ENCODE data around the gene COG7. TPM values are rescaled to one million over a fixed set of nuclear protein-coding genes. Genes with fewer than 3 reads are reported as not detected.
"Not testable (repeated sequence)": the region's sequence is repeated elsewhere in the genome, so short reads cannot be mapped to it uniquely, and the experiment has no call there.

COG7 gene
- total RNA-seq, 2 experiments from 2014 or later, result 20.0 to 21.5 TPM

DNA sequence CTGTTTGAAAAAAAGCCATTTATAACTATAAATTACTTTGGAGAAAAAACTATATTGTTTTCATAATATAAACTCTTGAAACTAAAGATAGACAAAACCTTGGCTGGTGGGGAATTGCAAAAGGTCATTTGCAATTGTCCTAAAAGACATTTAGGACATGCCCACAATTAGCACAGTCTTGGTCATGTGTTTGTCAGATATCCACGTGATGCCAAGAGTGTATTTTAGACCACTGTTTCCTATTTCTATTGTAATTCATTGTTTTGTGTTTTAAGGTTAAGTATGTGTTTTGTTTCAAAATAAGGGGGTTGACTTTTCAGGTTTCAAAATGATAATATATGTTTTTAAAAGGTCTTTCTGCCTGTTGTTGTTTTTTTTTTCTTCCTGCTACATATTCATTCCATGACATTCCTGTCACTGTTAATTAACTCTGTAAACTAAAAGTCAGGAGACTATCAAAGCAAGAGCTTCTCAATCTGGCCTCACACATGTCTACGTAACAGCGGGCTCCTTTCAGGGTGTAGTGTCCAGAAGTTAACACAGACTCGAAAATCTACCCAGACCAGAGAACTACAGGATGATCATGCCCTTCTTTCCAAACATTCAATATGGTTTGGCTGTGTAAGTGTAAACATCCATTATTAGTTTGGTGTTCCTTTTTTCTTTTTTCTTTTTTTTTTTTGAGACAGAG, 58.7 kb downstream of the COG7 start:
- ChIA-PET CTCF (no interaction called here), POLR2A (no interaction called here)
- DNase-seq, result no peak
- H3K27me3 Mint-ChIP-seq (ENCODE audit: low read depth), result no peaks in the 10 kb centered on the region
- peaks cover 7% of the 10 kb centered on the region for H3K36me3 Mint-ChIP-seq (ENCODE audit: low read depth)
- no peak overlapping the region for H3K27ac Mint-ChIP-seq
- H3K9me3 Mint-ChIP-seq (ENCODE audit: insufficient read depth), result no peaks in the 10 kb centered on the region
- no peak for ATAC-seq
- H3K4me1 Mint-ChIP-seq (ENCODE audit: low read depth), result no peaks in the 10 kb centered on the region
- H3K4me3 Mint-ChIP-seq, result no peak overlapping the region

DNA sequence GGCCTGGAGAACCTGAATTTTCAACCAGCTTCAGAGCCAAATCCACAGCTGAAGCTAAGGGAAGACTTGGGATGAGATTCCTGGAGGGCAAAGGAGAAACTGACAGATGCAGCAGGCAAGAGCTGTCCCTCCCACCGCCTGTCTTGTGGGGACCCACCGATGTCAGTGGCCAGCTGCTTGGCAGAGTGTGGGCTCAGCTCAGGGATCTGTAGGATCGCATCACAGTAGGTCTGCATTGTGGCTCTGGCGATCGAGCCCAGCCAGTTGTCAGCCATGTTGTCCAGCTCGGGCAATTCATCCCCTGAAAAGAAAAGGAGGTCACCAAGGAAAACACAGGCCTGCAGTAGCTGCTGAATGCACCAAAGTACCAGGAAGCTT, 60.8 kb downstream of the COG7 start:
- ATAC-seq, result no peak
- H3K27me3 Mint-ChIP-seq (ENCODE audit: low read depth), result no peaks in the 10 kb centered on the region
- no peak overlapping the region for H3K4me3 Mint-ChIP-seq
- ChIA-PET CTCF (interaction anchor here (1.9 kb wide), 1 partner anchor 43 kb away, joined by 5 read pairs; no protein-coding TSS in a partner anchor), POLR2A (interaction anchor here (0.6 kb wide), 1 partner anchor 34 kb away, joined by 3 read pairs; no protein-coding TSS in a partner anchor)
- H3K9me3 Mint-ChIP-seq (ENCODE audit: insufficient read depth), result no peaks in the 10 kb centered on the region
- no peaks in the 10 kb centered on the region for H3K4me1 Mint-ChIP-seq (ENCODE audit: low read depth)
- H3K36me3 Mint-ChIP-seq (ENCODE audit: low read depth), result peaks cover 5% of the 10 kb centered on the region
- no peak overlapping the region for H3K27ac Mint-ChIP-seq
- DNase-seq, result no peak

DNA sequence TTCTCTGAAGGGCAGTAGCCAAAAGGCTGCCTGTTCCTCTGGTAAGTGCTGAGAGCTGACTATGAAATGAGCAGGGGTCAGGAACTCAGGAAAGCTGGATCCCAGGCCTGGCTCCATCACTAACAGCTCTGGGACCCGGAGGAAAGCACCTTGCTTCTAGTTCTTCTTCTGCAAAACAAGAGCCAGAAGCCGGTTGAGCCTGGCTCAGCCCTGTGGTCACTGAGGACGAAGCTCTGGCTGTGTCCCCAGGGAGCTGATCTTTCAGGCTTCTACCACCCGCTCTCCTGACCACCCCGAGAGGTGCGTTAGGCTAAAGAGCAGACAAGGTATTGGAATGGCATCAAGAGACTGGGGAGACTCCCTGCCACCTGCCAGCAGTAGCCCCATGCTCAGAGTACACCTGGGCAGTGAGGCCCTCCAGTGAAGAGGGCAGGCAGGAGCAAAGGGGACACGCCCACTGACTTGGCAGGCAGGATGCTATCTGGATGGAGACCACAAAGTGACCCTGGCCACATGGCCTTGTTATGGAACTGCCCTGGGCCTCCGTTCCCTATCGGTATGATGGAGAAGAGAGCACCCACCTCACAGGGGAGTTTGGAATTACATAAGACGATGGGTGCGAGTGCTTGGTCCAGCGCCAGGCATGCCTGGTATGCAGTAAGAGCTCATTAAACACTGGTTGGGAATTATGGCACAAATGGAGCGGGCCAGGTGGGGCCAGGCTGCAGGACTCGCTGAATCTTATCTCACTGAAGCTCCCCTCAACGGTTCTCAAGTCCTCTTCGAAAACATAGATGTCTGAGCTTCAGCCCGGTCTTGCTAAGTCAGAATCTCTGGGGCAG, 61.4 kb downstream of the COG7 start:
- ChIA-PET POLR2A (interaction anchor here (0.6 kb wide), 1 partner anchor 34 kb away, joined by 3 read pairs; no protein-coding TSS in a partner anchor), CTCF (interaction anchor here (1.9 kb wide), 1 partner anchor 44 kb away, joined by 5 read pairs; no protein-coding TSS in a partner anchor)
- no peak for DNase-seq
- H3K27me3 Mint-ChIP-seq (ENCODE audit: low read depth), result no peaks in the 10 kb centered on the region
- H3K4me3 Mint-ChIP-seq, result no peak overlapping the region
- no peaks in the 10 kb centered on the region for H3K4me1 Mint-ChIP-seq (ENCODE audit: low read depth)
- H3K36me3 Mint-ChIP-seq (ENCODE audit: low read depth), result peaks cover 5% of the 10 kb centered on the region
- ATAC-seq, result no peak
- H3K27ac Mint-ChIP-seq, result no peak overlapping the region
- H3K9me3 Mint-ChIP-seq (ENCODE audit: insufficient read depth), result no peaks in the 10 kb centered on the region

DNA sequence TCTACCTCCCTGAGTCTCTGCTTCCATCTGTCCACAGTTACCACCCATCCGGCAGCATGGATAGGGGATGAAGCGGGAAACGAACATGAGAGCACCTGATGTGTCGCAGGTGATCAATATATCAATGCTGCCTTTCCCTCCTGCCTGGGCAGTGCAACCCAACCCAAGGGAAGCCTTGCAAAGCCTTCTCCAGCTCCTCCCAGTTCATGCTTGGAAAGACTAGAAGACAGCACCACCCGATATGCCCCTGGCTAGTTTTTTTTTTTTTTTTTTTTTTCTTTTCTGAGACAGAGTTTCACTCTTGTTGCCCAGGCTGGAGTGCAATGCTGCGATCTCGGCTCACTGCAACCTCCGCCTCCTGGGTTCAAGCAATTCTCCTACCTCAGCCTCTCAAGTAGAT, 63.1 kb downstream of the COG7 start:
- DNase-seq; H3K4me1 Mint-ChIP-seq (ENCODE audit: low read depth); H3K27ac Mint-ChIP-seq; H3K9me3 Mint-ChIP-seq (ENCODE audit: insufficient read depth); H3K4me3 Mint-ChIP-seq; H3K27me3 Mint-ChIP-seq (ENCODE audit: low read depth); CTCF ChIA-PET; H3K36me3 Mint-ChIP-seq (ENCODE audit: low read depth); ATAC-seq; POLR2A ChIA-PET: not testable (repeated sequence)

DNA sequence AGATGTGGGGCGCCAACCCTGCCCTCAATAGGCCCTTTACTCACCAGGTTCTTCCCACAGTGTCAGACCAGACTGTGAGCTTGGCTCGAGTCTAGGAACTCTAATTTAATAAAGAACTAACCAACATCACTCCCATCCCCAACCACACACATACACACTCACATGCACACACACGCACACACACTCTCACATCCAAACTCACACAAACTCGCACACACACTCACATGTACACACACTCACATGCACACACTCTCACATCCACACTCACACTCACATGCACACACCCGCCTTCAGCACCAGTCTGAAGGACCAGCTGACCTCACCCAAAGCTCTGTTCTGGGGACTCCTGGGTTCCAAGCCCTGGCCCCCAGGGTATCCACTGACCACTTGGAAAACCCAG, 63.8 kb downstream of the COG7 start:
- Mint-ChIP-seq H3K27ac (no peak overlapping the region), H3K4me1 (ENCODE audit: low read depth) (no peaks in the 10 kb centered on the region), H3K9me3 (ENCODE audit: insufficient read depth) (no peaks in the 10 kb centered on the region), H3K36me3 (ENCODE audit: low read depth) (peaks cover 5% of the 10 kb centered on the region), H3K4me3 (no peak overlapping the region), H3K27me3 (ENCODE audit: low read depth) (no peaks in the 10 kb centered on the region)
- DNase-seq (no peak), ATAC-seq (no peak)
- CTCF ChIA-PET, result no interaction called here
- POLR2A ChIA-PET, result no interaction called here

DNA sequence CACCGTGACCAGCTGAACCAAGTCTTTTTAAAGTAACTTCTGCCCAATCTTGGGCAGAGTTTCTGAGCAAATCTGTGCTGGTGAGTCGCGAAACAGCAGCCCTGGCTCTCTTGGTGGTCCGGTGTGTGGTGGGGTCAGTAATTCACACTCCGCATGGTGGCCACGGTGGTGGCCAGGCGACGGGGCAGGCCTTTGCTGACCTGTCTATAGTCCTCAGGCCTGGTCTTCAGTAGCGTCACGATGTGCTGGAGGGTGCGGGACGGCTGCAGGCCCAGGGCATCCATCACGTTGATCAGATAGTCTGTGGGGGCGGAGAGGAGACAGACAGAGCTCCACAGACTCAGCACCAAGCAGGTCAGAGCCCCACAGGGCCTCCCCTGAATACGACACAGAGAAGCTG, 64.2 kb downstream of the COG7 start:
- POLR2A ChIA-PET, result no interaction called here
- H3K4me3 Mint-ChIP-seq, result no peak overlapping the region
- no peaks in the 10 kb centered on the region for H3K4me1 Mint-ChIP-seq (ENCODE audit: low read depth)
- no peaks in the 10 kb centered on the region for H3K27me3 Mint-ChIP-seq (ENCODE audit: low read depth)
- H3K36me3 Mint-ChIP-seq (ENCODE audit: low read depth), result peaks cover 5% of the 10 kb centered on the region
- CTCF ChIA-PET, result no interaction called here
- DNase-seq (no peak), ATAC-seq (no peak)
- no peaks in the 10 kb centered on the region for H3K9me3 Mint-ChIP-seq (ENCODE audit: insufficient read depth)
- no peak overlapping the region for H3K27ac Mint-ChIP-seq

- Mint-ChIP-seq H3K4me1 (ENCODE audit: low read depth) (no peaks in the 10 kb centered on the region), H3K27me3 (ENCODE audit: low read depth) (no peaks in the 10 kb centered on the region), H3K27ac (no peak overlapping the region), H3K4me3 (no peak overlapping the region), H3K36me3 (ENCODE audit: low read depth) (peaks cover 5% of the 10 kb centered on the region), H3K9me3 (ENCODE audit: insufficient read depth) (no peaks in the 10 kb centered on the region)
- CTCF ChIA-PET, result no interaction called here
- POLR2A ChIA-PET, result no interaction called here
- no peak for ATAC-seq
- DNase-seq, result no peak
Observed at GRCh38 chr16:23387666-23388065, 65.3 kb downstream of the COG7 start.

DNA sequence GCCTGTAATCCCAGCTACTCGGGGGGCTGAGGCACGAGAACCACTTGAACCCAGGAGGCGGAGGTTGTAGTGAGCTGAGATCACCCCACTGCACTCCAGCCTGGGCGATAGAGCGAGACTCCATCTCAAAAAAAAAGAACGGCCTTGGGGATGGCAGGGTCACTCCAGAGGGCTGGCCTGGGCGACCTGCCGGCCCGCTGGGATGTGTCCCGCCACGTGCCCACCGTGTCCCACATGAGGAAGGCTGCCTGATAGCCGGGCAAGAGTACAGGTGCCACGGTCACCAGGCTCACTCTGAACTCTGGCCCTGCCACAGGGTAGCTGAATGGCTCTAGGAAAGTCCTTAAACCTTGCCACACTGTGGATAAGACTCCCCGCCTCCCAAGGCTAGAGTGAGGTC, 67.5 kb downstream of the COG7 start:
- Mint-ChIP-seq H3K9me3 (ENCODE audit: insufficient read depth) (no peaks in the 10 kb centered on the region), H3K27ac (no peak overlapping the region), H3K4me3 (no peak overlapping the region), H3K27me3 (ENCODE audit: low read depth) (no peaks in the 10 kb centered on the region), H3K36me3 (ENCODE audit: low read depth) (peaks cover 2% of the 10 kb centered on the region), H3K4me1 (ENCODE audit: low read depth) (no peaks in the 10 kb centered on the region)
- DNase-seq (no peak), ATAC-seq (no peak)
- CTCF ChIA-PET, result no interaction called here
- POLR2A ChIA-PET, result no interaction called here

DNA sequence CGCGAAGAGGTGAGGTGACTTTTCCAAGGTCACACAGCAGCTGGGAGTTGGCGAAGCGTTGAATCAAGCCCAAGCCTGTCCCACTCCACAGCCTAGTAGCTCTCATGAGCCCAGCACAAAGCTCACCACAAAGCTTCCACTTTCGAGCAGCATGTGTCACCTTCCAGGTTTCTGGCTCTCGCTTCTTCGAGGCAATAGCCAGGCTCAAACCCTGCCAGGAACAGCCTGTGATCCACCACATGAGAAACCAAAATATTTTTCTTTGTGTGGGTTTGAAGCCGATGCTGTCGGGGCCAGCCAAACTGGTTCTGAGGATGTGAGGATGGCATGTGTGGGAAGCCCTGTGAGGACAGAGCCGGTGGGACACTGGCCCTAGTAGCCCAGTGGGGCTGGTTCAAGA, 68.1 kb downstream of the COG7 start:
- POLR2A ChIA-PET, result no interaction called here
- H3K27me3 Mint-ChIP-seq (ENCODE audit: low read depth), result no peaks in the 10 kb centered on the region

GRCh38 chr16:23383881-23384280, 69.1 kb downstream of the COG7 start:
- H3K36me3 Mint-ChIP-seq (ENCODE audit: low read depth), result no peaks in the 10 kb centered on the region
- H3K4me3 Mint-ChIP-seq, result no peak overlapping the region
- no peak for ATAC-seq
- POLR2A ChIA-PET, result no interaction called here
- CTCF ChIA-PET, result no interaction called here
- no peaks in the 10 kb centered on the region for H3K9me3 Mint-ChIP-seq (ENCODE audit: insufficient read depth)
- H3K27me3 Mint-ChIP-seq (ENCODE audit: low read depth), result no peaks in the 10 kb centered on the region
- no peak for DNase-seq
- H3K27ac Mint-ChIP-seq, result no peak overlapping the region
- no peaks in the 10 kb centered on the region for H3K4me1 Mint-ChIP-seq (ENCODE audit: low read depth)

More for the DNA sequence above, 68.1 kb downstream of the COG7 start:
- CTCF ChIA-PET, result no interaction called here
- DNase-seq, result no peak
- peaks cover 2% of the 10 kb centered on the region for H3K36me3 Mint-ChIP-seq (ENCODE audit: low read depth)
- H3K27ac Mint-ChIP-seq, result no peak overlapping the region
- no peaks in the 10 kb centered on the region for H3K9me3 Mint-ChIP-seq (ENCODE audit: insufficient read depth)
- H3K4me1 Mint-ChIP-seq (ENCODE audit: low read depth), result no peaks in the 10 kb centered on the region
- no peak for ATAC-seq
- no peak overlapping the region for H3K4me3 Mint-ChIP-seq

GRCh38 chr16:23382279-23382678, 70.7 kb downstream of the COG7 start:
- no peaks in the 10 kb centered on the region for H3K9me3 Mint-ChIP-seq (ENCODE audit: insufficient read depth)
- no peak overlapping the region for H3K27ac Mint-ChIP-seq
- H3K27me3 Mint-ChIP-seq (ENCODE audit: low read depth), result no peaks in the 10 kb centered on the region
- ChIA-PET POLR2A (no interaction called here), CTCF (no interaction called here)
- ATAC-seq, result no peak
- H3K4me3 Mint-ChIP-seq, result no peak overlapping the region
- no peaks in the 10 kb centered on the region for H3K36me3 Mint-ChIP-seq (ENCODE audit: low read depth)
- DNase-seq, result no peak
- no peaks in the 10 kb centered on the region for H3K4me1 Mint-ChIP-seq (ENCODE audit: low read depth)

DNA sequence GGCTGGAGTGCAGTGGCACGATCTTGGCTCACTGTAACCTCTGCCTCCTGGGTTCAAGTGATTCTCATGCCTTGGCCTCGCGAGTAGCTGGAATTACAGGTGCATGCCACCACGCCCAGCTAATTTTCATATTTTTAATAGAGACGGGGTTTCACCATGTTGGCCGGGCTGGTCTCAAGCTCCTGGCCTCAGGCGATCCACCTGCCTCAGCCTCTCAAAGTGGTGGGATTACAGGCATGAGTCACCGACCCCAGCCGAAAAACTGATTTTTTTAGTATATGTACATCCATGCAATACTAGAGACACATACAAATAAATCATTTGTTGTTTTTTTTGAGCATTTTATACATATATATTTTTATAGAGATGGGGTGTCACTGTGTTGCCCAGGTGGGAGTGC, 71.3 kb downstream of the COG7 start:
- H3K36me3 Mint-ChIP-seq (ENCODE audit: low read depth); DNase-seq; H3K27me3 Mint-ChIP-seq (ENCODE audit: low read depth); ATAC-seq; H3K4me3 Mint-ChIP-seq; H3K9me3 Mint-ChIP-seq (ENCODE audit: insufficient read depth); H3K27ac Mint-ChIP-seq; CTCF ChIA-PET; H3K4me1 Mint-ChIP-seq (ENCODE audit: low read depth): not testable (repeated sequence)
- POLR2A ChIA-PET, result interaction anchor here (0.6 kb wide), 1 partner anchor 1331 kb away, joined by 3 read pairs; no protein-coding TSS in a partner anchor
